Stimulated activated CD4-positive, alpha-beta T cell treated with anti-CD3 and anti-CD28 coated beads, TNF-alpha, amount 100 ng/mL, for 4 hours (primary cell): ENCODE measurements around the gene HOXD1.

Source experiments
- DNase-seq, 3 experiments: peaks; one replicate each; pipeline ENCODE4 v3.0.0-alpha.2; 2020; ENCODE audit warnings: low read depth in 3 of 3

The HOXD1 gene

DNA sequence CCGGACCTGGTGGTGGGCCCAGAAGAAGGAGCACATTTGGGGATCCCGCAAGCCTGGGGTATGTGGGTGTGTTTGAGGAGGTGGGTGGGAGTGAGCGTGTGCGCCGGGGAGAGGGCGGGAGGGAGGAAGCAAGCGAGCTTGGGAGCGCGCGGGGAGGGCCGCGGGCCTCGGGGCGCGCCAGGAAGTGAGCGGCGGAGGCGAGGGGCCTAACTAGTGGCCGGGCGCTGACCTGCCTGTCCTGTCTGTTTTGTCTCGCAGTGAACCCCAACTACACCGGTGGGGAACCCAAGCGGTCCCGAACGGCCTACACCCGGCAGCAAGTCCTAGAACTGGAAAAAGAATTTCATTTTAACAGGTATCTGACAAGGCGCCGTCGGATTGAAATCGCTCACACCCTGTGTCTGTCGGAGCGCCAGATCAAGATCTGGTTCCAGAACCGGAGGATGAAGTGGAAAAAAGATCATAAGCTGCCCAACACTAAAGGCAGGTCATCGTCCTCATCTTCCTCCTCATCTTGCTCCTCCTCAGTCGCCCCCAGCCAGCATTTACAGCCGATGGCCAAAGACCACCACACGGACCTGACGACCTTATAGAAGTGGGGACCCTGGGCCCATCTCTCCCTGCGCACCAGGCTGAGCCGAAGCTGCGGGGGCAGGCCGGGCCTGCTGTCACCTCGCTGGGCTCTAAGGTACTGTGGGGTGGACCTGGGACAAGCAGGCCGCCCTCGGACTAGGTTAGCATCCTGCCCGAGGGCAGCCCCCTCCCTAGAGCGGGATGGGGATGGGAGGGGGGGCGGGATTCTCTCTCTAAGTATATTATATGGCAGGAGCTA lies 35.9 kb upstream of the HOXD1 start:
- no peak for DNase-seq

DNA sequence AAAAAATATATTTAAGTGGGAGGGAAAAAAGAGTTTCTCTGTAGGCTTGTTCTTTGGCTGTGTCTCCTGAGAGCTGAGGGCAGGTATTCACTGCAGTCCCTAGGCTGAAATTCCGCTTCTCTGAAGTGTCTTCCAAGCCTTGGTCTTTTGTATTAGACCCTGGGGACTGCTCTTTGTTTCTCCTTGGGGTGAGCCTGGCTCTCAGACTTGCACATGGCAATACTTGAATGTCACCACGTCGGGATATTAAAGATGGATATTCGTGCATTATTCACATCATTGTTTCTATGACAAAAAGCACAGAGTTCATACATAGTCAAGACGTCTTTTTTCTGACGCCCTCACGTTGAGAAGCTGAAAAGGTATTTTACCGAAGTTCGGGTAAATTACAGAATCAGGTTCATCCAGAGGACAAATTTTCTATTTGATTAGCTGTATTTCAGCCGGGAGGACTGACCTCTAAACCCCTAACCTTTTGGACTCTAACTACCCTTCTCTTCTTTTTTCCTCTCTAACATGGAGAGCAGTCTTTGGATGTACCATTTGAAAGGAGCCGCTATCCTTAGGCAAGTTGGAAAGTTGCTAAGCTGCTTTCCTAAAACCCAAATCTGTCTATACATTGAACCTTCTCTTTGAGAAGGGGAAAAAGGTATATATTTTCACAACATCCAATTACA lies 33.8 kb upstream of the HOXD1 start:
- no peak for DNase-seq

DNA sequence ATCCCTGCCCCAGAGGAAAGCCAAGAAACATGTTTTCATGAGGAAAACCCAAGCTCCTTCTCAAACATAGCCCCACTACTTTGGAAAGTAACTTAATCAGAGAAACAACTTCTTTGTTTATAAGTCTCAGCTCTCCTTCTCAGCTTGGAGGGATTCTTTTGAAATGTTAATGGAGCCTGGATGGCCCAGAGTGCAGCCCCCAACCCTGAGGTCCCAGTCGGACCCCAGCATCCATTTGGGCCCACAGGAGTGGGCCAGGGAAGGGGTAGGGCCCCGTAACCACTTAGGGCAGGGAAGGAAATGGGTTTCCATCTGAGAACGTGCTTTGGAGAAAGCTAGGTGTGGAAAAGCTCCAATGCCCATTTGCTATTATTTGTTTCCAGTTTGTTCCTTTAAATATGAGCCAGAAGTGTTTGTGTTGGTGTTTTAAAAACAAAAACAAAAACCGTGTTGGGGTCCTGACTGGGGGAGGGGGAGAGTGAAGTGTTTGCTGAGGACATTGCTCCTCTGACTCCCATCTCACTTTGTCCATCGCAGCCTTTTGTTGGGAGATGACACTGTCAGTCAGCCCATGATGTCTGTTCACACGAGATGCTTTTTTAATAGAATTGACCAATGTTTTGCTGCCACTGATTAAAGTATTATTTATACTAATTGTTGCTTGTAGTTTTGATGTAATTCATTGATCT lies 33.0 kb upstream of the HOXD1 start:
- DNase-seq: no peak

DNA sequence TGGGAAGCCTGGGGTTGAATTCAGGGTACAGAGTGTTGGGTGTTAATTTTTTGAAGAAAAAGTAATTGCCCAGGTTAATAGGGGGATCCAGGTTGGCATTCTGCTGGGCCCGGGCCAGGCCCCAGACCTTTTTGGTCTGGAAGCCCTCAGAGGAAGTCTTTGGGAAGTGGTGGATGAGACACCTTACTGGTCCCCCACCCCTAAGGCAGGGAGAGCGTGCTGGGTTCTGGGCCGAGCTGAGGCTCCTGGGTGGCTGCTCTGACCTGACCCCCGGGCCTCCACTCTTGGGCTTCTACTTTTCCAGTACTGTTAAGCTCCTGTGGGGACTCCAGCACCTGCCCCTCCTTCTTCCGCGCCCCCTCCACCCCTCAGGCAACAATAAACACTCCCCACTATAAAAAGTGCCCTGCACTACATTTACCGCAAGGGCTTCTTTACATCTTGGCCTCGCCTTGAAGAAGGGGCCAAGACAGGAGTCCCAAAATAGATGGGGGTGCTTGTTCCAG lies 32.1 kb upstream of the HOXD1 start:
- no peak for DNase-seq

DNA sequence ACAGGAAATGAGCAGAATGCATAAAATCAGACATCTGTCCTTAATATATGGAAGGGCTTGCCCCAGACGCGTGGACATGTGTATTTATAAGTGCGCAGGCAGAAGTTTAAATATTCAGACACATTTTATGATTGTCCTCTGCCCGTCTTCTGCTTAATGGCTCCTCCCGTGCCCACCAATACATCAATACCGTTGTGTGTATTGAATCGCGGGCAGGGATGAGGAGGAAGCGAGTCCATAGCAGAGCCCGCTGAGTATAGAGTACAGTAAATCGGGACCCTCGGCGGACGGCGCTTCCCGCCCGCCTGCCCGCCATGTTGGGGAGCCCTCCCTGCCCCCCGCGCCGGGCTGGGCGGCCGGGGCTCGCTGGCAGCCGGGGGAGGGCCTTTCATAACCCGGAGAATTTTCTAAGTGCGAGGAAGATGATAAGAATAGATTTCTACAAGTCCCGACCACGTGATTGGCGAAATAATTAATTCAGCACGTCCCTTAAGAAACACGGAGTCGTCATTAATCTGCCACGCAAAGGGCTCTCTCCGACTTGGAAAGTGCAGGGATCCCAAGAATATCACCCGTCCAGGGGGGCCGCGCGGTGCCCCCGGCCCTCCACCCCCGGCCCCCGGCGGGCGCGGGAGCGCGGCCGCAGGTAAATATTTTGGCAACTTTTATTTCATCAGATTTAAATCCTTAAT lies 31.5 kb upstream of the HOXD1 start, which contains the start of gene HOXD3:
Gene HOXD3, plus strand, starts transcription at position 501 of the 692 bp plus-strand sequence. CDS start 11,808 bp downstream, outside the sequence.
- no peak for DNase-seq

DNA sequence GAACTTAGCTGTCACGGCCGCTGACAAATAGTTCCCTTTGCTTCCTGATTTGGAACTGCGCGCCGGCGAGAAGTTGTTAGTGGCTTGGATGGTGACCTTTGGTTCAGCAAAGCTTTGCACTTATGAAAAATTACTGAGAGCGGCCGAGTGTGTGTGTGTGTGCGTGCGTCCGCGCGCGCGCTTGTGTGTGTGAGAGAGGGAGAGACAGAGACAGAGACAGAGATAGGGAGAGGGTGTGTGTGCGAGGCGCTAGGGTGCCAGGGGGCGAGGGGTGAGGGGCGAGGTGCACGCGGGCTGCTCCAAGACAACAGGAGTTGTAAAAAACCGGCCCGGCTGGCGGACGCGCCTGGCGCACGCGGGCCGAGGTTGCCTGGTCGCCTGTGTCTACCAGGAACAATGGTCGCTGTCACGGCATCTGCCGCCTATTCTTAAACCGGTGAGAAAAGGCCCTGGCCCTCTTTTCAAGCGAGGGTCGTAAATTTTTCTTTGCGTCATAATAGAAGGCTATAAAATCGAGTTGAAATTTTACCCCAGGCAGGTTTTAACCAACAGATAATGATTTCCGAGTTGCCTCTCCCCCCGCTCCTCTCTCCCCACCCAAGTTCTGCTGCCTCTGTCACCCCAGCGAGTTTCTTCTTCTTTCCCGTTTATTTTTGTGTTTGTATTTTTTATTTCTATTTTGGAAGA lies 30.8 kb upstream of the HOXD1 start:
- DNase-seq: no peak

DNA sequence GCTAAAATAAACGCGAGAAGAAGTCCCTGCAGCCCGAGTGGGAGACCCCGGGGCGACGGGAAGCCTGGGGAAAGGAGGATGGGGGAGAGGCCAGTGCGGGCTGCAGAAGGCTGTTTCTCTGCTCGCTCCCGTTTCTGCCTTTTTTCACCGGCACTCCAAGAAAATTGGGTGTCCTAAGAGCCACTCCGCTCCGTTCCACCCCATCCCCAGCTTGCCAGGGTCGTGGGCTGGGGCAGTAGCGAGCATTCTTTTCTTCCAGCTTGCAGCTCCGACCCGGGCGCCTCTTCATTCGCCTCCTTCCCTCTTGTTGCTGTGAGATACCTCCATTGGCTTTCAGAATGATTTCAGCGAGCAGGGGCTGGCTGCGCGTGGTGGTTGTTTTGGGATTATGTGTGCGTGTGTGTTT lies 30.3 kb upstream of the HOXD1 start:
- no peak for DNase-seq

DNA sequence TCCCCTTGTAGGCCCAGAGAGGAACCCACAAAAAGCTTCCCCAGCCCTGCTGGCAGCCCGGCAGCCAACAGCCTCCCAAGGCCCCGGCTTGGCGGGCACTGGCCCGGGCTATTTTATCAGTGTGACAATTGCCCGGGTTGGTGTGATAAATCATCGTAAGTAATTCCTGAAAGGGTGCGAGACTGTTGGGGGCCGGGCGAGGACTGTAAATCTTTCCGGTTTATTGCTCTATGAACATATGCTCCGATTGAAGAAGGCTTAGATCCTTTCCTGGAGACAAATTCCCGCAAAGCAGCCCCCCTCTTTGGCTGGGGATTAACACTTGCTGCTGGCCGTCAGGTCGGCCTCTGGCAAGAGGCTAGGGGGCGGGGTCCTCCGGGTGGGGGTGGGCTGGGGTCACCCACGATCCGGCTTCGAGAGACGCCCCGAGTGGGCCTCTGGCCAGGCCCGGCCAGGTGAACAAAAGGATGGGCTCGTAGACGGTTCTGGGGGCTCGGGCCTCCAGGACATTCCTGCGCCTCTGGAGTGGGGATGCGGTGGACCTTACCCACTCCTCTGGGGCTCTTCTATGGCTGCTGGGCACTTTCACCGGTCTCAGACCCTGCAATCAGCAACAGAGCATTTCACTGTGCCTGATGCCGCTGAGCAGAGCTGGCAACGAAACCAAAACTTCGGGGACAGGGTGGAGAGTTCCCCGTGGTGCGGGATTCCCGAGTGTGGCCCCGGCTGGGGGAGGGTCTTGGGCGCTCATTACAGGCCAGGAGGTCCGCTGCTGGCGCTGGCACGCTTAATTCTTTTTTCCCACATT lies 29.4 kb upstream of the HOXD1 start:
- DNase-seq: no peak

DNA sequence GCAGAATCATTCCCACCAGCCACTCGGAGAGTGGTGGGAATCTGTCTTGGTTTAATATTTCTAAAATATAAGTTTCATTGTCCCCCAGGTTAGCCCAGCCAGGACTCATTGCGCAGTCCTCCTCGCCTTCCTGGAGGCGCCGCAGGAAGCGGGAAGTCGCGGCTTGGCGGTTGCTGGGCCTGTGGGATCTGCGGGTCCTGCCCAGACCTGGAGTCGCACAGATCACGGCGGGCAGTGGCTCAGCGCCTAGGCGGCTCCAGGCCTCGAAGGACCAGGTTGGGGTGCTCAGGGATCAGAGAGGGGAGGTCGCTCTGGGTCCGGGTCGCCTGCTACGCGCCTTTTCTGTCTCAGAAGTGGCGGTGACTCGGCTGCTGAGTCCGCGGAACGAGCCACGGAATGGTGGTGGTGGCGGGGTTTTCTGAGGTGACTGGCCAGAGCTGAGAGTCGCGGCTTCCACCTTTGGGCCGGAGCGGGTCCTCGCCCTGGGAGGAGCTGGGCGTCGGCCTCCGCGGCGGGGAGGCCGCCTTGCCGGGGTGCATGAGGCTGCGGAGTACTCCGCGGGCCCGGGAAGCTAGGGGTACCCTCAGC lies 28.7 kb upstream of the HOXD1 start:
- no peak for DNase-seq

DNA sequence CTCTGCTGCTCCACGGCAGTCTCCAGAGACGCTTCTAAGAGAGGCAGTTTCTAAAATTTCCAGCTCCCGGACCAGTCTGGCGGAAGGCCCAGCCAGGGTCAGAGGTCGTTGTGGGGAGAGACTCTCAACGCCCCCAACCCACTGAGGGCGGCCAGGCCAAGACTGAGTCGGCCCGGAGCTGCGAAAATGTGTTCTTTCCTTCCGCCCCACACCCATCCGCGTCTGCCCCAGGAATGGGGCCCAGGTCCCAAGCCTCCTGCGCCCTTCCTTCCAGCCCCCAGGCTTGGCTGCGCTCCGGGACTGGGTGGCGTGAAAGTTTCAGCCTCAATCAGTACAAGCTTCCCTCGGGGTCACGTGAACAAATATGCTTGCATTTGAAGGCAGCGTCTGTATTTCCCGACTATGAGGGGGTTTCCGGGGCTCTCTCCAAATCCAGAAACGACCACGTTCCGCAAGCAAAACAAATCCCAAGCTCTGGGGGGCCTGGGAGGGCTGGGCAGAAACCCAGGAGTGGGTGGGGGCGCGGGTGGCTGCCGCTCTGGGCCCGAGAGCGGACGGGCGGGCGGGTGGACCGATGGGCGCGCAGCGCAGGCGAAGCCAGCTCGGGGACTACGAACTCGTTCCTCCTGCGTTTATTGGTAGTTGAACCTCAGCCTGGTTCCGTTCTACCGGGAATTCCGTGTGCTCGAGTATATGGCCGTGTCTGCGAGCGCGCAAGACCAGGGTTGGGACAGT lies 28.1 kb upstream of the HOXD1 start:
- DNase-seq: no peak

DNA sequence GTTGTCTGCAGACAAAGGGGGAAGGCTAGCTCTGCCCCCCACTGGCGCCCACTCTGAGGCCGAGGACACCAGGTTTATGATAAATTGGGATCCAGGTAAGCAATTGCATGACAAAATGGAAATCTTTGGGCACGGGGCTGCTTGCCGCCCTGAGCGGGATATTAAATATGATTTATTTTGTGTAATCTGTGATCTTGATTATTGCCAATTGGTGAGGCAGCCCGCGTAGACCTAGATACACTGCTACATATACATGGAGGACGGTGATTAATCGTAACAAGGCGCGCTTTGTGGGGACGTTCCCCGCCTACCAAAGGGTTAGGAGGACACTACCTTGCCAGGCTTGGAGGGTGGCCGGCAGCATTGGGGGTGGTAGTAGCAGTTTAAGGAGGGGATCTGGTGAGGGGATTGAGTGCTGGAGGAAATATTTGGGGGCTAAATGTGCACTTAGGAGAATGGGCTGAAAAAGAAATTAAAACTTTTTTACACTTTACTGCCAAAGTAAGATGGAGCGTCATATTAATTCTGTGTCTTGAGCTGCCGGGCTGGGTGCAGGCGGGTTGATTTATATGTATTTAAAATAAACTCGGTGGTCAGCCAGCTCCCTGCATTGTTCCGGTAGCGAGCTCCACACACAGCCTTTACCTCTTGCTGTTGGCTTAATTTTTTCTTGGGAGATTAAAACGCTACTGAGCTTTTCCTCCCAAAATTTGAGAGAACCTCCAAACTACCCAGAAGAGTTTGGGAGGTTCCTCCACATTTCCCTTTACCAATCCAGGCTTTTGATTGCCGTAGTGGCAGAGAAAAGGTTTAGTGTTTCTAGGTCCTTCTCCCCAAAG lies 27.3 kb upstream of the HOXD1 start:
- DNase-seq: no peak

DNA sequence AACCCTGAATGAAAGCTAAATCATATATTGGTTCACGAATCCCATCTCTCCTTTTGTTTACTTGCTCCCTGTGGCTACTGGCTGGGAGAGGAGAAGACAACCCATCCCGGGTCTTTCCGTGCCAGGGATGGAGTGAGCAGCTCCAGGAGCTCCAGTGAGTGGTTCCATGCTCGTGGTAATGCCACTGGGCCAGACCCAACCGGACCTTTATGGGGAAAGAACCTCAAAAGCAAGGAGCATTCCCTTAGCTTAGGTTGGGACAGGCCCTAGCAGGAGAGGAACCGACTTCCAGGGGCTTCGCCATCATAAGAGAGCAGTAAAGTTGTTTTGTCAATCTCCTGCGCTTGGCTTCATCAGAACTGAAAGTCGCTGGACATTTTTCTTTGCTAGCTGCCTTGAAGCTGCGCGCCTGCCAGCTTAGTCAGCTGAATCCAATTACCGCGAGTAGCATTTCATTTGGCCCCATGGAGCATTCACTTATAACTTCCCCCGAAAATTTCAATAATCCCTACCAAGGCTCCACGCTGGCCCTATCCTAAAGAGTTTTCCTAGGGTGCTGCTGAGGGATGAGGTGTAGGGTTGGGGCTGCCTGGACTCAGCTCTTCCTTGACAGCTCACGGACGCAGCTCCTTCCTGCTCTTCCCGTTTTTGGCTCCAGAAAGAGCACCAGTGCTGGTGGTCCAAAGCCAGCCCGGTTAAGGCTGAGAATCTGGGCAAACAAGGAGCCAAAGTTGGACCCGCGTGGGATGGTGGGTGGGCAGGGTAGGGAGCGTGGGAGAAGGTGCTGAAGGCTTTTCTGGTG lies 26.4 kb upstream of the HOXD1 start:
- no peak for DNase-seq

DNA sequence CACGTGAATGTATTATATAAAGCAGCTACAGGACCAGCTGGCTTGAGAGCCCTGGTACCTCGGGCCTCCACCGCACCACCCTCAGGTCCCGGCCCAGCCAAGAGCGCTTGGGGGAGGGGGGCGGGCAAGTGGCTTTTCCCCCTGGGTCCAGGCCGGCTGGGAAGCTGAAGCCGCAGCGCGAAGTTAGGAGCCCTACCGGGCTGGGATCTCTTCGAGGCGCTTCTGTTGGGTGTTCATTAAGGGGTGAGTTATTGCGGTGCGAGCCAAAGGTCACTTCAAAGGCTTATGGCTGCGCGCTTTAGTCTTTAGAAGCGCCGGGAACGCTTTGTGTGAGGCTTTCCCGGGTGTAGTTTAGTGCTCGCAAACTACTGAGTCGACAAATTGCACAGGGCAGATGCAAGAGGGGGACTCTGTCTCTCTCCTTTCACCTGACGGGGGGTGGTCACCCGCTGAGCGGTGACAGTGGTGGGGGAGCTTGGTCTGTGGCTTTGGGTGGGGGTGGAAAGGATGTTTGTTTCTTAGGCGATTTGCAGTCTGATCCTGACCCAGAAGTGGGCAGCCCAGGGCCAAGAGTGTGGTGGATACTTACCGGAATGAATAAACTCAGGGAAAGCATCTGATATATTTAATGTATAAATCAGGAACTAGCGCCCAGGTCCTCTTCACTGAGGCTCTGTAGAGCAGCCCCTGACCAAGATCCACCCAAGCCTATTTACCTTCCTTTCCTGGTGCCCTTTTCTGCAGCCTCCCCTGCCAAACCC lies 25.4 kb upstream of the HOXD1 start:
- no peak for DNase-seq

DNA sequence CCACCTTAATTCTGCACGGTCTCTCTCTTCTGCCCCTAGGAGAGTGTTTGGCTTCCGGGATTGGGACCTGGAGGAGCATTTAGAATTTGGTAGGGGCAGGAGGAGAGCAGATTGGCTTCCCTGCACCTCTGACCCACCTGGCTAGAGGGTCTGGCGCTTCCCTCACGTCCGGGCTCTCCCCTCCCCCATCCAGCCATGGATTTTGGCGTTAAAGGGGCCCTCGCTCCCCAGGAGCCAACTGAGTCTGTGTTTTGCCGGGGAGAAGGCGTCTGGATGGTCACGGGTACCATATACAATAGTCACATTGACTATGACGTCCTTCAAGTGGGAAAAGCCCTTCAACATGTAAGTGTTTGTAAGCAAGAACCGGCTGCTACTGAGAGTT lies 24.8 kb upstream of the HOXD1 start:
- no peak for DNase-seq

DNA sequence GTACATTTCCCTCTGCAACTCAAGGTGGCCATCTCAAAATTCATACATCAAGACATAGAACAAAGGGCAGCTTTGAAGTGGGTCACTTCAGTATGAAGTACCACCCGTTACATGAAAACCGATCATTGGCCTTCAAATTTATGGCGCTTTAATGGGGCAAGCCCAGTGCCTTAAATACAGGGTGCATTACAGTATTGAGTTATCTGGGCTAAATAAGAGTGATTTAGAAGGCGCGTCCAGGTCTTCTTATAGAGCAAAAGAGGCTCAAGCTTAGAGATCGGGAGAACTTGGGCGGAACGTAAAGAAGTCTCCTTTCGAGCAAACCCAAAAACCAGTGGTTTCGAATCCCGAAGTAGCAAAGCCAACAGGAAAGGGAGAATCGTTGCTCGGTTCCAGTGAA lies 24.3 kb upstream of the HOXD1 start:
- no peak for DNase-seq

DNA sequence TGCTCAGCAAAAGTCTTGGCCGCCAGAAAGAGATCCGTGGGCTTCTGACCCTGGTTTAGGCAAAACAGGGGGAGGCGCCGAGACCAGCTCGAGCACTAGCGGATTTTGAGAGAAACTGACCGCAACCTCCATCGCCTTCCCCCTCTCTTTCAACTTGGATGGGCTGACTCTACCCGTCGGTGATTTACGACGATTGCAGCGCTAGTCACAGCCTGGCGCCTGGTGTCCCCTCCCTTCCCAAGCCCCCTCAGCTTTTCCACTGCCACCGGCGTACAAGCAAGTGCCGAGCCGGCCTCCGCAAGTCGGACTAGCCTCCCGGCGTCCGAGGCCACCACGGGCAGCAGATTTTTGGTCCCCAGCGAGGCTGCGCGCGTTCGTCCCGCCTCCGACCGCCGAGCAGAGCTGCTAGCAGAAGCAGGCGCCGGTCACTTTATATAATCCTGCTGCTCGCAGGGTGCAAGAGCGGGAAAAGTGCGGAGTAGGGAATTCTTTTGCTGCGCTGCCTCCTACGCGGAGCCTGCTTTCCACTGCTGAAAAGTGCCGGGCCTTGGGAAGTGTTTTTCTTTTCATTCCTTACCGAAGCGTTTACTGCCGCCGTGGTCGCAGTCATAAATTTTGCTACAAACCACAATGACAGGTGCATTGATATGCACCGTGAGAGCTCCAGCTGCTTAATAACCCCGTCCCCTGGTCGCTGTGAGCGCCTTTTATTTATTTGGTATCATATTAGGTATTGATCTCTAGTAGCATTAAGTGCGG lies 23.7 kb upstream of the HOXD1 start:
- DNase-seq: no peak
